CD4-positive, alpha-beta T cell treated with Interleukin-10 for 1 hour (primary cell): Measurements from ENCODE around the gene MPHOSPH9.
"Not testable (repeated sequence)": the region's sequence is repeated elsewhere in the genome, so short reads cannot be mapped to it uniquely, and the experiment has no call there.

Source experiments
- DNase-seq: peaks from one replicate; pipeline ENCODE4 v3.0.0-alpha.2; 2020

Gene MPHOSPH9

GRCh38 chr12:123253641-123254459 is 20.9 kb upstream of the MPHOSPH9 start:
- DNase-seq: no peak

GRCh38 chr12:123252365-123252764 is 19.4 kb upstream of the MPHOSPH9 start:
- DNase-seq: not testable (repeated sequence)

- no peak for DNase-seq
Observed at GRCh38 chr12:123251403-123252076, 18.6 kb upstream of the MPHOSPH9 start.

- no peak for DNase-seq
Observed at GRCh38 chr12:123250471-123251383, 17.8 kb upstream of the MPHOSPH9 start.

- DNase-seq: not testable (repeated sequence)
Observed at GRCh38 chr12:123248996-123249741, 16.2 kb upstream of the MPHOSPH9 start.

GRCh38 chr12:123248129-123248528 is 15.2 kb upstream of the MPHOSPH9 start:
- DNase-seq: not testable (repeated sequence)

GRCh38 chr12:123245678-123246077 is 12.7 kb upstream of the MPHOSPH9 start:
- DNase-seq: no peak

- DNase-seq: no peak
Observed at GRCh38 chr12:123243671-123244262, 10.8 kb upstream of the MPHOSPH9 start.

GRCh38 chr12:123242116-123242904 is 9.4 kb upstream of the MPHOSPH9 start:
- DNase-seq: no peak

GRCh38 chr12:123238961-123239360 is 6.0 kb upstream of the MPHOSPH9 start:
- DNase-seq: no peak

- no peak for DNase-seq
Observed at GRCh38 chr12:123238330-123238682, 5.4 kb upstream of the MPHOSPH9 start.

- peak; percentile 79 for DNase-seq
Observed at GRCh38 chr12:123237646-123238329, 4.8 kb upstream of the MPHOSPH9 start.

- no peak for DNase-seq
Observed at GRCh38 chr12:123233505-123234308, 766 bp upstream of the MPHOSPH9 start.

- DNase-seq: no peak
Observed at GRCh38 chr12:123232472-123232806, 502 bp downstream of the MPHOSPH9 start.

GRCh38 chr12:123231931-123232330 is 1.0 kb downstream of the MPHOSPH9 start:
- DNase-seq: no peak

- DNase-seq: peak; percentile 17
Observed at GRCh38 chr12:123229051-123229450, 3.9 kb downstream of the MPHOSPH9 start.

- no peak for DNase-seq
Observed at GRCh38 chr12:123227581-123228258, 5.2 kb downstream of the MPHOSPH9 start.

- no peak for DNase-seq
Observed at GRCh38 chr12:123225443-123225842, 7.5 kb downstream of the MPHOSPH9 start.

GRCh38 chr12:123223241-123223668 is 9.7 kb downstream of the MPHOSPH9 start:
- DNase-seq: peak; percentile 63
